Measurements from ENCODE around the gene RASGRP3. TPM values are rescaled to one million over a fixed set of nuclear protein-coding genes. Genes with fewer than 3 reads are reported as not detected.

RASGRP3 gene
- total and polyA plus RNA-seq, 2 donors (not counting 3 experiments of a cell fraction or from before 2014, with no cell fraction given) = 16.0 to 39.6 TPM

DNA sequence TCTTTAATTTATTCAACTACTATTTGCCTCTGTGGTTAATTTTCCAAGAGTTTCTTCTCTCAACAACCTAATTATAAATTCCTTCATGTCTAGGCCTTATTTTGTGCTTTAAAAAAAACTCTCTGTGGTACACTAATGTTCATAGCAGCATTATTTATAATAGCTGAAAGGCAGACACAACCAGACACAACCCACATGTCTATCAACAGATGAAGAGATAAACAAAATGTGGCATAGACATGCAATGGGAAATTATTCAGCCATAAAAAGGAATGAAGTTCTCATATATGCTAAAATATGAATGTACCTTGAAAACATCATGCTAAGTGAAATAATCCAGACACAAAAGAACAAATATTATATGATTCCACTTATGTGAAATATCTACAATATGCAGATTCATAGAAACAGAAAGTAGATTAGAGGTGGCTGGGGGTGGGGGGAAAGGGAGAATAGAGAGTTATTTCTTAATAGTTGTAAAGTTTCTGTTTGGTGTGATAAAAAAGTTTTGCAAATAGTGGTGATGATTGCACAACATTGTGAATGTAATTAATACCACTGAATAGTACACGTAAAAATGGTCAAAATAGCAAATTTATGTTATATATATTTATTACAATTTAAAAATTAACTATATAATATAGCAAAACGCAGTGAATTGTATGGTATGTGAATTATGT lies 28.1 kb upstream of the RASGRP3 start:
- no peaks in the 10 kb centered on the region for H3K36me3 ChIP-seq (ENCODE audit: control insufficient read depth in 2 of 2, extremely low read depth in 1 of 2, insufficient read depth in 2 of 2, low read length in 2 of 2)
- dilution Hi-C loops (cut with MboI; ENCODE audit: extremely low pct_ligation_motif_present, low sequenced_read_pairs) (no loop called here), intact Hi-C loops (cut with micrococcal nuclease) (no loop called here)
- no peaks in the 10 kb centered on the region for H3K9me3 ChIP-seq (replicated peaks; ENCODE audit: control insufficient read depth, insufficient read depth, low read length)
- H4K20me1 ChIP-seq (replicated peaks; ENCODE audit: control insufficient read depth, extremely low read depth, insufficient read depth, low read length) = no peaks in the 10 kb centered on the region
- H3K27me3 ChIP-seq (ENCODE audit: control insufficient read depth in 2 of 2, insufficient read depth in 2 of 2, low read length in 2 of 2) = no peaks in the 10 kb centered on the region
- no peaks in the 10 kb centered on the region for H3K9me1 ChIP-seq (replicated peaks; ENCODE audit: control insufficient read depth, extremely low read depth, insufficient read depth, low read length)
- no TSS peak for BruUV-seq (replicated peaks)
- POLR2A ChIA-PET = no interaction called here
- no peak overlapping the region for H2AFZ ChIP-seq (ENCODE audit: low read depth, low read length)
- DNase-seq (ENCODE audit: low read depth, low spot score) = no peak
- H3K27ac ChIP-seq (ENCODE audit: insufficient read depth, low read depth, low read length) = no peak overlapping the region
- TF ChIP-seq MYC (IDR thresholded peaks at IDR 0.05; ENCODE audit: low read depth, low read length) (no peak), GATA2 (IDR thresholded peaks at IDR 0.05; ENCODE audit: insufficient read depth, insufficient read length, low read depth, low read length) (no peak), EZH2 (IDR thresholded peaks at IDR 0.05; ENCODE audit: borderline replicate concordance, low read depth, low read length, severe bottlenecking) (no peak)
- TF ChIP-seq, protein P1, sequence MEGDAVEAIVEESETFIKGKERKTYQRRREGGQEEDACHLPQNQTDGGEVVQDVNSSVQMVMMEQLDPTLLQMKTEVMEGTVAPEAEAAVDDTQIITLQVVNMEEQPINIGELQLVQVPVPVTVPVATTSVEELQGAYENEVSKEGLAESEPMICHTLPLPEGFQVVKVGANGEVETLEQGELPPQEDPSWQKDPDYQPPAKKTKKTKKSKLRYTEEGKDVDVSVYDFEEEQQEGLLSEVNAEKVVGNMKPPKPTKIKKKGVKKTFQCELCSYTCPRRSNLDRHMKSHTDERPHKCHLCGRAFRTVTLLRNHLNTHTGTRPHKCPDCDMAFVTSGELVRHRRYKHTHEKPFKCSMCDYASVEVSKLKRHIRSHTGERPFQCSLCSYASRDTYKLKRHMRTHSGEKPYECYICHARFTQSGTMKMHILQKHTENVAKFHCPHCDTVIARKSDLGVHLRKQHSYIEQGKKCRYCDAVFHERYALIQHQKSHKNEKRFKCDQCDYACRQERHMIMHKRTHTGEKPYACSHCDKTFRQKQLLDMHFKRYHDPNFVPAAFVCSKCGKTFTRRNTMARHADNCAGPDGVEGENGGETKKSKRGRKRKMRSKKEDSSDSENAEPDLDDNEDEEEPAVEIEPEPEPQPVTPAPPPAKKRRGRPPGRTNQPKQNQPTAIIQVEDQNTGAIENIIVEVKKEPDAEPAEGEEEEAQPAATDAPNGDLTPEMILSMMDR (IDR thresholded peaks at IDR 0.05; ENCODE audit: extremely low read depth in 1 of 2, insufficient read depth in 1 of 2, low read depth in 1 of 2, low read length in 2 of 2) = no peak
- H3K4me2 ChIP-seq (ENCODE audit: insufficient read depth, low read length) = no peak overlapping the region
- H3K9ac ChIP-seq (replicated peaks; ENCODE audit: extremely low read depth, insufficient read depth, low read length) = no peak overlapping the region
- H3K79me2 ChIP-seq (ENCODE audit: control insufficient read depth, insufficient read depth, low read length) = no peaks in the 10 kb centered on the region
- H3K4me3 ChIP-seq (replicated peaks in 1 of 3; ENCODE audit: insufficient read depth in 1 of 3, low read depth in 1 of 3, low read length in 3 of 3) = no peak overlapping the region
- no peak for FAIRE-seq
- peaks cover 1% of the 10 kb centered on the region for H3K4me1 ChIP-seq (ENCODE audit: control insufficient read depth, extremely low read depth, insufficient read depth, low read length)
- CTCF ChIA-PET = no interaction called here

DNA sequence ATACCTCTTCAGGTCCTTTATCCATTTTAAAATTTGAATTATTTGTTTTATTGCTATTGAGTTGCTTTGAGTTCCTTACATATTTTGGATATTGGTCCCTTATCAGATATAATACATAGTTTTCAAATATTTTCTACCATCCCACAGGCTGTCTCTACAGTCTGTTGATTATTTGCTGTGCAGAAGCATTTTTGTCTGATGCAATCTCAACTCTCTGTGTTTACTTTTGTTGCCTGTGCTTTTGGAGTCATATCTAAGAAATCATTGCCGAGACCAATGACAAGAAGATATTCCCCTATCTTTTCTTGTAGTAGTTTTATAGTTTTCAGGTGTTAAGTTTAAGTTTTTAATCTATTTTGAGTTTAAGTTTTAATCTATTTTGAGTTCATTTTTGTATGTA lies 25.2 kb upstream of the RASGRP3 start:
- Histone ChIP-seq H3K27ac (ENCODE audit: insufficient read depth, low read depth, low read length) (no peak overlapping the region), H3K9ac (replicated peaks; ENCODE audit: extremely low read depth, insufficient read depth, low read length) (no peak overlapping the region), H3K9me1 (replicated peaks; ENCODE audit: control insufficient read depth, extremely low read depth, insufficient read depth, low read length) (no peaks in the 10 kb centered on the region), H3K27me3 (ENCODE audit: control insufficient read depth in 2 of 2, insufficient read depth in 2 of 2, low read length in 2 of 2) (no peaks in the 10 kb centered on the region), H3K4me2 (ENCODE audit: insufficient read depth, low read length) (no peak overlapping the region), H4K20me1 (replicated peaks; ENCODE audit: control insufficient read depth, extremely low read depth, insufficient read depth, low read length) (no peaks in the 10 kb centered on the region), H3K79me2 (ENCODE audit: control insufficient read depth, insufficient read depth, low read length) (no peaks in the 10 kb centered on the region), H3K4me3 (replicated peaks in 1 of 3; ENCODE audit: insufficient read depth in 1 of 3, low read depth in 1 of 3, low read length in 3 of 3) (no peak overlapping the region), H3K36me3 (ENCODE audit: control insufficient read depth in 2 of 2, extremely low read depth in 1 of 2, insufficient read depth in 2 of 2, low read length in 2 of 2) (no peaks in the 10 kb centered on the region), H2AFZ (ENCODE audit: low read depth, low read length) (no peak overlapping the region), H3K4me1 (ENCODE audit: control insufficient read depth, extremely low read depth, insufficient read depth, low read length) (no peaks in the 10 kb centered on the region), H3K9me3 (replicated peaks; ENCODE audit: control insufficient read depth, insufficient read depth, low read length) (no peaks in the 10 kb centered on the region)
- ChIA-PET CTCF (interaction anchor here (1.3 kb wide), 2 partner anchors 10 to 25 kb away, joined by 4 to 6 read pairs; partner anchors contain the start of gene RASGRP3), POLR2A (no interaction called here)
- dilution Hi-C loops (cut with MboI; ENCODE audit: extremely low pct_ligation_motif_present, low sequenced_read_pairs) (no loop called here), intact Hi-C loops (cut with micrococcal nuclease) (no loop called here)
- DNase-seq (ENCODE audit: low read depth, low spot score) (no peak), FAIRE-seq (no peak)
- BruUV-seq (replicated peaks) = no TSS peak
- TF ChIP-seq GATA2 (IDR thresholded peaks at IDR 0.05; ENCODE audit: insufficient read depth, insufficient read length, low read depth, low read length) = no peak

Data from endothelial cell of umbilical vein (primary cell).